Brain pericyte (primary cell): ENCODE measurements around the gene IL17RE.

Experiments
- DNase-seq: peaks from one replicate; pipeline ENCODE4 v3.0.0-alpha.2; 2012; ENCODE audit warnings: low read depth, low spot score

The IL17RE gene

DNA sequence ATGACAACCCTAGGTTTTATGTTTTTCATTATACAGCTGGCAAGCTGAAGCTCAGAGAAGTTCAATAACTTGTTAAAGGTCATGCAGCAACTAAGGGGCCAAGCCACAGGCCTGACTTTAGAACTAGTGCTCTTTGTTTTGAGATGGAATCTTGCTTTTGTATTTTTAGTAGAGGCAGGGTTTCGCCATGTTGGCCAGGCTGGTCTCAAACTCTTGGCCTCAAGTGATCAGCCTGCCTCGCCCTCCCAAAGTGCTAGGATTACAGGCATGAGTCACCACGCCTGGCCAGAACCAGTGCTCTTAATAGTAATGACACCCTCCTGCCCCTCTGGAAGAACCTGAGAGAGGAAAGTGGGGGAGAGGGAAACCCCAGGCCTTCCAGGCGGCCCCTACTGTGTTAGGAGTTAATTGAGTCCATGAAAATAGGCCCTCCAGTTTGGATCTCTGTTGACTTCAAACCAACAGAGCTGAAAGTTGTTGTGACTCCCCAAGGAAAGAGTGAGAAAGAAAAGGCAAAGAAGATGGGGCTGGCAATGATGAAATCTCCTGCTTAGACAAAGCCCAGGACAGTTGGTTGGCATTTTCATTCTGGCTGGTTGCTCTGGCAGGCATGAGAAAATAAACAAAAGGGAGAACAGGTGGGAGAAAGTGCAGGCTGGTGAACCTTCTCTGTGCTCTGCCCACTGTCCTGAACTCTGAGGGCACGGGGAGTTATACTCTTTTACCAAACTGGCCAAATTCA lies 53.1 kb downstream of the IL17RE start:
- DNase-seq, result no peak

DNA sequence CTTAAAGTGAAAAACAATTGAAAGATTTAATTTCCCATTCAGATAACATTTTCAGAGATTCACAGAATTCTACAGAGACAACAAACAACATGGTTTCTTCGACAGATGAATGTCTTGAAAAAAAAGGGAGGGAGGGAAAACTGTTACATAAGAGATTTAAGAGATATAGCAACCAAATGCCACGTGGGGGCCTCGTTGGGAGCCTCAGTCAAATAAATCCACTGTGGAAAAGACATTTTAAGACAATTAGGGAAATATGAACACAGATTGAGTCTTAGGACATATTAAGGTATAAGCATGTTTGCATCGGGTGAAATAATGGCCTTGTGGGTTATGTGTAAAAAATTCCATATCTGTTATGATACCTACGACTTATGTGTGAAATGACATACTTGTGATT lies 54.6 kb downstream of the IL17RE start:
- no peak for DNase-seq

DNA sequence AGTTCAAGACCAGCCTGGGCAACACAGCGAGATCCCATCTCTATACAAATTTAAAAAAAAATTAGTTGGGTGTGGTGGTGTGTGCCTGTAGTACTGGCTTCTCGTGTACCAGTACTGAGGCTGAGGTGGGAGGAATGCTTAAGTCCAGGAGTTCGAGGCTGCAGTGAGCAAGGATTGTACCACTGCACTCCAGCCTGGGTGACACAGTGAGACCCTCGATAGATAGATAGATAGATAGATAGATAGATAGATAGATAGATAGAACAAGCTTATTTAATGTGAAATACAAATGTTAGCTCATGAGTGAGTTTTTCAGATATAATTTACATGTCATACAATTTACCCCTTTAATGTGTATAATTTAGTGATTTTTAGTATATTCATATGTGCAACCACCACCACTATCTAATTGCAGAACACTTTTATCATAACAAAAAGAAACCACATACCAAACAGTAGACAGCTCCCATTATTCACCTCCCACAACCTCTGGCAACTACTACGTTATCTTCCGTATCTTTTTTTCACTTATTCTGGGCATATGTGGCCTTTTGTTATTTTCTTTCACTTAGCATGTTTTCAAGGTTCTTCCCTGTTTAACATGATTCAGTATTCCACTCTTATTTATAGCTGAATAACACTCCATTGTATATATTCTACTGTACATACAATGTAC lies 62.7 kb downstream of the IL17RE start:
- no peak for DNase-seq
